Activated CD8-positive, alpha-beta memory T cell treated with anti-CD3 and anti-CD28 coated beads, Interleukin-2, amount 50 U/mL, for 48 hours (primary cell): ENCODE measurements around the gene ATG4A.

Experiments
- DNase-seq: peaks from one replicate; pipeline ENCODE4 v3.0.0-alpha.2; 2020

ATG4A gene

DNA sequence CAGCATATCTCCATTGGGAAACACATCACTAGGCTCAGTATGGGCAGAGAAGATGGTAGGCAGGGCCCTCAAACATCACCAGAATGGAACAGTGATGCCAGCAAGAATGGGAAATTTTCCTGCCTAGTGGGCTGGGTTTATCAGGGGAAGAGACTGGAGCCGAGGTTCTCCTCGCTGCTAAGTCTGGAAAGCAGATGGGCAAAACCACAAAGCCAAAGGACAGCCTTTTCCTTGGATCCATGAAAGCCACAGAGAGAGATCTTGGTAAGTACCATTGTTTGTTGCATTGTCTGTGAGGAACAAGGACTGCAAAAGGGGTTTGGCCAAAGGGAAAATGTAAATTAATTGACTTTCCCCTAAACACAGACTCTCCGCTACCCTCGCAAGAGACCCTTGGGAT, 80.1 kb downstream of the ATG4A start:
- DNase-seq = no peak

DNA sequence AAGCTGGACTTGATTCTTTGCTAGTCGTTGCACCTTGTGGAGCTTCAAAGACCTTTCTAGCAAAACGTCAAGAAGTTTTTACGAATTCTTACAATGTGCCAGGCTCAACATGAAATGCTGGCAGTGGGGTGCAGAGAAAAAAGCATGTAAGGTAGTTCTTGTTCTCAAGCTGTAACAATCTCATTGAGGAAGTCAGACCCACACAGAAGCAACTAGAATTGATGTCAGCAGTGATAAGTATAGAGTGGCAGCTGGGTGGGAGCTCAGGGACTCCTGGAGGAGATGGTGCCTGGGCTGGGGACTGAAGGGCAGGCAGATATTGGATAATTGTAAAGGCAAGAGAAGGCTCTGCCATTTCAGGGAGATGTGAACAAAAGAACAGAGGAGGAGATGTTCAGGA, 82.3 kb downstream of the ATG4A start:
- no peak for DNase-seq

DNA sequence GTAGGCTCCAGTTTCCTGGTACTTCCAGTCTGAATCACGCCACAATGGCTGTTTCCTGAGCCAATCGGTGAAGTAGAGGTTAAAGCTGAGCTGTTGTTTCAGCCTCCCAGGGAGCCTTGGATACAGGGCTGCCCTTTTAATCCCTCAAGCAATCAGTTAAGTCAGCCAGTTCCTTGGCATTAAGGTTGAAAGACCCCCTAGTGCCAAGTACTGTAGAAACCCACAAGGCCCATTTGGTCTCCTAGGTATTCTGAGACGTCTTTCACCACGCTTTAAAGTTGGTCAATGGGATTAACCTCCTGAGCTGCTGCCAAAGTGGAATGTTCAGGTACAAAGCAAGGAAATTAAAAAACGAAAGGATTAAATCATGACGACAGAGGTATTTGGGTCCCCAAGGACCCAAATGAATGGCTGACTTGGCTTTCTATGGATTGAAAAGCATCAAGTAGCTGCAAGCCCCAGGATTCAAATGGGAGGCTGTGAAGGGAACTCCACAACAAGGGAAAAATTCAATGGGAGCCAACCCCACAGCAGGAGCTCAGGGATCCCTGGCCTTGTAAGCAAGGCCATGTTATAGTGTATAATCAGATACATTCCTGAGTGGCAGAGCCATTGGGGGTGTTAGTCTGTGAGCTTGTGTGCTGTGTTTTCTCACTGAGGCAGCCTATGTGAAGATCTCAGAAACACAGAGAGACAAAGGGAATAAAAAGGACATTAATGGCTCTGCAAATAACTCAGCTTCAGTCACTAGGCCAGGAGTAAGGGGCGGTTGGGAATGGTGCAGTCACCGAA, 86.0 kb downstream of the ATG4A start:
- DNase-seq = no peak

DNA sequence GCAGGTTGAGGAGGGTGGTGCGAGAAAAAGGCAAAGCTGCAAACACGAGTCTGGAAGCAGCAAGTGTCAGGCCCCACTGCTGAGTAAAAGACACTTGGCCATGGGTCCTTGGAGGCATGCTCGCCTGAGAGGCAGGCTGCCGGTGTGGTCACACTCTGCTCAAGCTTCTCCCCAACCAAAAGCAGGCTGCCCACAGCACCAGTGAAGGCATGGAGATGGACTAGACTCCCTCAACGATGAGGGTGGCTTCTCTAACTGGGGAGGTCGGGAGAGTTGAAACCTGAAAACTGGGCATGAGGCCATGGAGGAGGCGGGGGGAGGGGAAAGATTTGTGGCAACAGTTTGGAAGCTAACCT, 86.5 kb downstream of the ATG4A start:
- no peak for DNase-seq

DNA sequence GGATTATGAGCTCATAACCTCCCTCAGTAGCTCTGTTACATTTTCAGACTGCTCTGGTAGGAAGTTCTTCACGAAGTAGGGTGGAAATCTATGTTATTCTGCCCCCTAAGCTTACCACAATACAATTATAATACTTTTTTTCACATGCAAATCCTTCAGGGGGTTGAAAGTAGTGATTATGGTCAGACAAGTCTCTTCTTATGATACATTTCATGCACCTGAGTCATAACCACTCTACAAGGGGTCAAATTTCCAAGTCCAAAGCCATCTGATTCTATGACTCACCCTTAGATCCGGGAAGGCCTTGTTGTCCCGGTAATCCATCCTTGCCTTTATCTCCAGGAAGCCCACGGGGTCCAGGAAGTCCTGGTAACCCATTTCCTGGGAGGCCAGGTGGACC, 95.2 kb downstream of the ATG4A start:
- DNase-seq = no peak

DNA sequence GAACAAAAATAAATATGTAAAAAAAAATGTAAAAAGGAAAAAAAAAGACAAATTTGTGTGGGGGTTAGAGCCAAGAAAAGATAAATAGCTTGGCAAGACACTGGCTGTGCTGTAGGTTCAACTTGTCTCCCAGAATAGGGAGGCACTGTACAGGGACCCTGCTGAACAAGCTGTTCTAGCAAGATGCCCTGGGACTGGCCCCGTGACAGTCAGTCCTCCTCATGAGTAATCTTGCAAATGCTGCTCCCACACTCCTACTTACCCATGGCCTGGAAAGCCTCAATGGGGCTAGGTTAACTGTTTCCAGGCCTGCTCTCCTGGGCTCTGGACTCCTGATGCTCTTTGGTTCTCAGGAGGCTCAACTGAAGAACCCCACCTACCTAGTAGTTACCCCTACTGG, 106.8 kb downstream of the ATG4A start:
- DNase-seq = no peak

DNA sequence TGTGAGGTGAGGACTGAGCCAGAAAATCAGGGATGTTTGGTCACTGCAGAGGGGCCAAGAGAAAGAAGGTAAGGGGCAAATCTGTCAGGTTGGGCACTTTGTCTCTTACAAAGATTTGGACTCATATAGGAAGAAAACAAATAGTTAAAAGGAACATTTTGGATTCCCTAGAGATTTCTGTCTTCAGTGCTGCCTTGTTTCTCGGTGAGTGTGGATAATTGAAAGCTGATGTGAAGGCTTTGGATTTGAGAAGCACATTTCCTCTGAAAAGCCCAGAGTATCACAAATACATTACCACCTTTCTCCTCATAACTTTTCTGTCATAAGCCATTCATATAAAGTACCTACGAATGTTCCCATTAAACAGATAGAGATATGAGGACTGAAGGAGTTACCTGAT, 107.5 kb downstream of the ATG4A start:
- no peak for DNase-seq

DNA sequence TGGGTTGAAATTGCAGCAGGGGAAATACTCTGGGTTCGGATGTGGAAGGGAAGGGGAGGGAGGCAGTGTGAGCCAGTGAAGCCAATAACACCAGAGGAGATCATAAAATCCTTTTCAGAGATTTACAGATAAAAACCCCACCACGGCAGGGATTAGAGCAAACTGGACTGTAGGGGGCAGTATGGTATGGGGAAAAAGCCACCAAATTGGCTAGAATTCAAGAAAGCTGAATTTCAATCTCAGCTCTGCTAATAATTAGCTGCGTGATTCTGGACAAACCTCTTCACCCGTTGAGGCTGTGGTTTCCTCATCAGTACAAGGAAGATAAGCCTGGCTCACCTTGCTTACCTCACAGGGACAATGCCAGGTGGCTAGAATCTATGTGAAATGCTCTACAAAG, 108.1 kb downstream of the ATG4A start:
- no peak for DNase-seq

DNA sequence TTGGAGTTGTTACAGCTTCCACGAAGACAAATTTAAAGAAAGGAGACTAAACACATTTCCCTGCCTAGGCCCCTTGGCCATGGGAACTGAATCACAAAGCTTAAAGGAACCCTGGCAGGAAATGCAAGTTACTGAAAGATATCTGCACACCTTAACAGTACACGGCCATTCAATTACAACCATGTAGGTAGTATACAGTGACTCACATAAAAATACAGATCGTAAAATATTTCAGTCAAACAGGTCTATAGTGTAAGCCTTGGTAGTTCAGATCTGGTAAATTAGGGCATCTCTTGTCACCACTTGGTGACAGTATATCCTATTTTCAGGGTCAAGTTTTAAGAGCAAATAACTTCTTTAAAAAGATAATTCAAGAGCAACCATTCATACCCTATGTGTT, 112.0 kb downstream of the ATG4A start:
- no peak for DNase-seq
